Stimulated activated naive CD8-positive, alpha-beta T cell treated with anti-CD3 and anti-CD28 coated beads, Interleukin-15, amount 100 ng/mL, for 72 hours (primary cell): ENCODE measurements around the gene DGCR8.
"Not testable (repeated sequence)": the region's sequence is repeated elsewhere in the genome, so short reads cannot be mapped to it uniquely, and the experiment has no call there.

Experiments used
- ATAC-seq: fragments of 150-1000 bp; cut with Tn5 transposase; 2 replicates; pipeline ENCODE4 v1.10.0; 2021; ENCODE audit warnings: mild to moderate bottlenecking, moderate library complexity
- DNase-seq, 2 donors: peaks; one replicate each; pipeline ENCODE4 v3.0.0; 2021 to 2022
- H3K27ac Mint-ChIP-seq, 2 donors: one replicate each; pipeline ENCODE4 v1.8.0; 2022; ENCODE audit warnings: mild to moderate bottlenecking in 2 of 2, mixed read lengths in 2 of 2, moderate library complexity in 2 of 2
- H3K27me3 Mint-ChIP-seq: one replicate; pipeline ENCODE4 v1.8.0; 2022; ENCODE audit warnings: mixed read lengths
- H3K4me1 Mint-ChIP-seq: one replicate; pipeline ENCODE4 v1.8.0; 2022; ENCODE audit warnings: mild to moderate bottlenecking, mixed read lengths
- H3K4me3 Mint-ChIP-seq, 2 donors: one replicate each; pipeline ENCODE4 v1.8.0; 2022; ENCODE audit warnings: mild to moderate bottlenecking in 2 of 2, mixed read lengths in 2 of 2, moderate library complexity in 1 of 2
- H3K9me3 Mint-ChIP-seq, 2 donors: one replicate each; pipeline ENCODE4 v1.8.0; 2022; ENCODE audit warnings: mixed read lengths in 2 of 2

The DGCR8 gene

DNA sequence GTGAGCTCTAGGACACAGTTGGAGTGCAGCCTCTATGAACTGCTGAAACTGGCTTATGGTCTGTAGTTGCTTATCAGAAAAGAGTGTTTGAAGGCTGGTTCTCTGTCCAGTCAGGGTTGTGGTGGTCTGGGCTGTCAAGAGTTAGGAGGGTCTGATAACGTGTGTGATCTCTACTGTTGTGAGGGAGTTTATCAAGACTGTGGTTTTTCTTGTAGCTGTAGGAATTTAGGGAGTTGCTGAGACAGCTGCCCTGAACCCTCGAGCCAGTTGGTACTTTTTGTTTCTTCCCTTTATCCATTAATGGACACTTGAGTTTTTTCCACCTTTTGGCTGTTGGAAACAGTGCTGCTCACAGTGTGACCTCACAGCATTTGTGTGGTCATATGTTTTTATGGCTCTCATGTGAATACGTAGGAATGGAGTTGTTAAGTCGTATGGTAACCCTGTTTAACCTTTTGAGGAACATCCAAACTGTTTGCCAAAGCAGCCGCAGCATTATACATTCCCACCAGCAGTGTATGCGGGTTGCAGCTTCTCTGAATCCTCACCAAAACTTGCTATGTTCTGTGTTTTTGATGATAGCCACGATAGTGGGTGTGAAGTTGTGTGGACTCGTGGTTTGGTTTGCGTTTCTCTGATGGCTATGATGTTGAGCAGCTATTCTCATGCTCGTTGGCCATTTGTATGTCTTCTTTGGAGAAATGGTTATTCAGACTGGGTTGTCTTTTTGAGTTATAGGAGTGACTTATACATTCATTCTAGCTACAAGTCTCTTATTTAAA is 20.9 kb upstream of the DGCR8 start:
- DNase-seq (no peak), ATAC-seq (no peak)
- Mint-ChIP-seq H3K27me3 (no peaks in the 10 kb centered on the region), H3K4me3 (no peak overlapping the region), H3K27ac (no peak overlapping the region), H3K9me3 (no peaks in the 10 kb centered on the region), H3K4me1 (peaks cover 31% of the 10 kb centered on the region)

DNA sequence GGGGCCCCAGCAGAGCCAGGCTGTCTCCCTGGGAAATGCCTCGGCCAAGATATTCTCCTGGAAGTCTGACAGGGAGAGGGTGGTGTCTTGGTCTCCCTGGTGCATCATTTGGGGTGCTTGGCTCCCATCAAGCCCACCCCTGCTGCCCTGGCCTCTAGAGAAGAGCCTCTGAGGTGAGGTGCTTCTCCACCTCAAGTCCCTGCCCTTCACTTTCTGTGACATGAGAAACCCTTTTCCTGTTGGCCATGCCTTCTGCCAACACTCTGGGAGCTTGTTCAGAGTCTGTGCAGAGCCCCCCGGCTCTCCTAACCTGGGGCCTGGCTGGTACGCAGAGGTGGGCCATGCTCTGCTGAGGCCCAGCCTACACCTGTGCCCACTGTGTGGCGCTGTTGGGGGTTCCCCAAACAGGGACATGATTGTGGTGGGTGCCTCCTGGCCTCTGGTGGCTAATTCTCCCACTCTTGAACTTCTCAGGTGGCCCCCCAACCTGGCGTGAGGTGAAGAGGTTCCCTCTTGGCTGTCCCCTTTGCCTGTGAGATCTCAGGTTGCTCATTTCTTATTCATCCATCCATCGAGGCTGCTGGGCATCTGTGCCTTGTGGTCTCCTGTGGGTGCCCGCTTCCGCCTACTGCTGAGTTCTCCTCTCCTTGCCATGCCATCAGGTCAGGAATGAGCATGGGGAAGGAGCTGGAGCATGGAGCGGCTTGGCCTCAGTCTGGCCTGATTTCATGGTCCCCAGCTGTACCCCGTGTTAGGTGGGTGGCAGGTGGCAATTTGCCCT is 19.2 kb upstream of the DGCR8 start:
- Mint-ChIP-seq H3K4me3 (no peak overlapping the region), H3K4me1 (peaks cover 31% of the 10 kb centered on the region), H3K27ac (peak overlapping the region; percentile 78 to 84), H3K9me3 (no peaks in the 10 kb centered on the region), H3K27me3 (no peaks in the 10 kb centered on the region)
- ATAC-seq: no peak
- DNase-seq: no peak

DNA sequence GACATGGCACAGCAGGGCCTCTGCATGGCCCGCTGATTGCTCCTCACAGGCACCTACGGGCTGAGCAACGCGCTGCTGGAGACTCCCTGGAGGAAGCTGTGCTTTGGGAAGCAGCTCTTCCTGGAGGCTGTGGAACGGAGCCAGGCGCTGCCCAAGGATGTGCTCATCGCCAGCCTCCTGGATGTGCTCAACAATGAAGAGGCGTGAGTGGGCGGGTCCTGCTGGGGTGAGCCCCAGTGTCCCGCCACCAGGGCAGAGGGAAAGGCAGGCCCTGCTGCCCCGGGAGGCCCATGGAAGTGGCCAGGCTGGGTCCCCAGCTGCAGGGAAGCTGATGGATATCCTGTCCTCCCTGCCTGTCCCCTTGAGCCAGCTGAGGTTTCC is 18.6 kb upstream of the DGCR8 start:
- H3K27me3 Mint-ChIP-seq: no peaks in the 10 kb centered on the region
- DNase-seq: no peak
- no peak for ATAC-seq
- H3K9me3 Mint-ChIP-seq: no peaks in the 10 kb centered on the region
- H3K4me3 Mint-ChIP-seq: no peak overlapping the region
- peaks cover 28% of the 10 kb centered on the region for H3K4me1 Mint-ChIP-seq
- H3K27ac Mint-ChIP-seq: peak overlapping the region in 1 of 2 donors; percentile 93

DNA sequence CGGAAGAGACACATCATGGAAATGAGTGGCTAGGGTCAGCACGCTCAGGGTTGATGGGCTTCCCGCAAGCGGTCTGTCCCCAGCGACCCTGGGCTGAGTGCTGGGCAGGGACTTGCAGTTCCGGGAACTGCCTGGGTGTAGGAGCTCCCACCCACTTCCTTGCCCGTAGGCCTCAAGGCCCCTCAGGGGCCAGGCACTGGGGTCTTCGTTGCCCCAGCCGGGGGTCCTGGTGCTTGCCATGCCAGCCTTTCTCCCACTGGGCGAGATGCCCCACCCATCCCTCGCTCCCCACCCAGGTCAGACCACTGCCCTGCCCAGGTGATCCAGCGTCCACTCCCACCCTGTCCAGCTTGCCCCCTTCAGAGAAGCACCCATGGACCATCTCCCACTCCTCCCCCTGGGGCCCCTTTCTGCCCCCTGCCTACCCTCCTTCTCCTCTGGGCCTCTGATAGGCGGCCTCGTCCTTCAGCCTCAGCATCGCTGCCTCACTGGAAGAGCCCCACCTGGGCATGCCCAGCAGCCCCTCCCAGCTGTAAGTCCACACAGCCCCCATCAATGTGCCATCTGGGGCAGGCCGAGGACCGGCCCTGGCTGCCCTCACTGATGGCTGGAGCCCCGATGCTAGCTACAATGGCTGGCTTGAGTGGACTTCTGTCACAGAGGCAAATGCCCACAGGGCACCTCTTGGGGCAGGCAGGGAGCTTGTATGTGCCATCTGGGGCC is 17.8 kb upstream of the DGCR8 start:
- peak; percentile 22 for ATAC-seq
- Mint-ChIP-seq H3K4me1 (peaks cover 26% of the 10 kb centered on the region), H3K27me3 (no peaks in the 10 kb centered on the region), H3K9me3 (no peaks in the 10 kb centered on the region), H3K27ac (peak overlapping the region in 1 of 2 donors; percentile 93), H3K4me3 (no peak overlapping the region)
- DNase-seq: no peak

DNA sequence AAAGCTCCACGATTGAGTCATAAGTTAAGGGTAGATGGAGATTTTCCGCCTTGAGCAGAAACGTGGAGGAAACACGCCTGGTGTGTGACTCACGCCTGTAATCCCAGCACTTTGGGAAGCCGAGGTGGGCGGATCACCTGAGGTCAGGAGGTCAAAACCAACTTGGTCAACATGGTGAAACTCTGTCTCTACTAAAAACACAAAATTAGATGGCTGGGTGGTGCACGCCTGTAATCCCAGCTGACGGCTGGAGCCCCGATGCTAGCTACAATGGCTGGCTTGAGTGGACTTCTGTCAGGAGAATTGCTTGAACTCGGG is 17.3 kb upstream of the DGCR8 start:
- Mint-ChIP-seq H3K27me3 (no peaks in the 10 kb centered on the region), H3K4me3 (no peak overlapping the region), H3K9me3 (no peaks in the 10 kb centered on the region), H3K27ac (peak overlapping the region in 1 of 2 donors; percentile 87), H3K4me1 (peaks cover 26% of the 10 kb centered on the region)
- DNase-seq (no peak), ATAC-seq (no peak)

DNA sequence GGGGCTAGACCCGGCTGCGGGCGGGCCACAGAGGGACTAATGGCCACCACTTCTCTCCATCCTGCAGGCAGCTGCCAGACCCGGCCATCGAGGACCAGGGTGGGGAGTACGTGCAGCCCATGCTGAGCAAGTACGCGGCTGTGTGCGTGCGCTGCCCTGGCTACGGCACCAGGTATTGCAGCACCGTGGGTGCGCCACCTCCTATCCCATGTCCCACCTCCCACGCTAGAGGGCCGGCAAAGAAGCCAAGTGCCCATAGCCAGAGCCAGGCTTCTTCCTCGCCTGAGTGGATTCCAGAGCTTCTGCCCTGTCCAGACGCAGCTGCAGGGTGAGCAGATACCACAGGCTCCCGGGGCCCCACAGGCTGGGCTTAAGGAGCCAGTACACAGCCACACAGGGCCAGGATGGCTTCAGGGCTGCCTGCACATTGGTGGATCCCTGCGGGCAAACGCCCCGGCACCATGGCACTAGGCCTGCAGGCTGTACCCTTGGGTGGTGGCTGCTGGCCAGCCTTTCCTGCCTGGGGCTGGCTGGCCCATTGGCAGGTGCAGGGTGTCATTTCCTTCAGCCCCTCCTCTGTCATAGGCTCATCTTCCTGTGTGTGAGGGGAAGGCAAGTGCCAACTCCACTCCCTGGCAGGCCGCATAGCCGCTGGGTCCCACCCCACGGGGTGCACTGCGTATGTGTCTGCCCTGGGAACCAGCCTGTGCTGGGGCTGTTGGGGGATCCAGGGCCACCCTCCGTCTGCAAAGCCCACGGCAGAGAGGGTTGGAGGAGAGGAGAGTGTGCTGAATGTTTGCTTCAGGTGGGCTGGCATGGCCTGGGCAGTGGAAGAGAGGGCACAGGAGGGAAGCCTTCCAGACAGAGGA is 16.5 kb upstream of the DGCR8 start:
- H3K27me3 Mint-ChIP-seq: no peaks in the 10 kb centered on the region
- peaks cover 26% of the 10 kb centered on the region for H3K4me1 Mint-ChIP-seq
- no peaks in the 10 kb centered on the region for H3K9me3 Mint-ChIP-seq
- no peak overlapping the region for H3K27ac Mint-ChIP-seq
- ATAC-seq: no peak
- DNase-seq: no peak
- H3K4me3 Mint-ChIP-seq: no peak overlapping the region

DNA sequence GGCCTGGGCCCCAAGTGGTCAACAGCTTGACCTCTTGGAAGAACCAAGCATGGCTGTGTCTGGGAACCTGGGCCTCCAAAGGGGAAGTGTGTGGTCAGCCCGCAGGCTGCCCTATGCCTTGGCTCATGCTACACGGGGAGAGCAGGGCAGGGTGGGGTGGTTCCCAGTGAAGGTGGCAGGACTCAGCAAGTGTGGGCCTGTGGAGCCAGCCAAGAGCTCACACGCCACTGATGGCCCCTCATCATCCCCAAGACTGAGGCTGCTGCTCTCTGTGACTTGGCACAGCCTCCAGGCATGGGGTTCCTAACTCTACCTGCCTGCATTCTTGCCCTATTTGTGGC is 15.9 kb upstream of the DGCR8 start:
- Mint-ChIP-seq H3K4me1 (peaks cover 20% of the 10 kb centered on the region), H3K27me3 (no peaks in the 10 kb centered on the region), H3K27ac (no peak overlapping the region), H3K9me3 (no peaks in the 10 kb centered on the region), H3K4me3 (no peak overlapping the region)
- ATAC-seq: no peak
- no peak for DNase-seq

DNA sequence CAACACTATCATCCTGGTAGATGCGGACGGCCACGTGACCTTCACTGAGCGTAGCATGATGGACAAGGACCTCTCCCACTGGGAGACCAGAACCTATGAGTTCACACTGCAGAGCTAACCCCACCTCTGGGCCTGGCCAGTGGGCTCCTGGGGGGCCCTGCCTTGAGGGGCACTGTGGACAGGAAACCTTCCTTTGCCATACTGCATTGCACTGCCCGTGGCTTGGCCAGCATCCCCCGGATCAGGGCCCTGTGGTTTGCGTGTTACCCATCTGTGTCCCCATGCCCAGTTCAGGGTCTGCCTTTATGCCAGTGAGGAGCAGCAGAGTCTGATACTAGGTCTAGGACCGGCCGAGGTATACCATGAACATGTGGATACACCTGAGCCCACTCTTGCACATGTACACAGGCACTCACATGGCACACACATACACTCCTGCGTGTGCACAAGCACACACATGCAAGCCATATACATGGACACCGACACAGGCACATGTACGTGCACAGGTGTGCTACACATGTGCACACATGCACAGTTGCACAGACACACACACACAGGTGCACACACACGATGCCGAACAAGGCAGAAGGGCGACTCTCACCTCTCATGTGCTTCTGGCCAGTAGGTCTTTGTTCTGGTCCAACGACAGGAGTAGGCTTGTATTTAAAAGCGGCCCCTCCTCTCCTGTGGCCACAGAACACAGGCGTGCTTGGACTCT is 15.3 kb upstream of the DGCR8 start:
- ATAC-seq (no peak), DNase-seq (no peak)
- H3K4me3 Mint-ChIP-seq: no peak overlapping the region
- H3K4me1 Mint-ChIP-seq: peaks cover 14% of the 10 kb centered on the region
- H3K27ac Mint-ChIP-seq: no peak overlapping the region
- H3K27me3 Mint-ChIP-seq: no peaks in the 10 kb centered on the region
- H3K9me3 Mint-ChIP-seq: no peaks in the 10 kb centered on the region

DNA sequence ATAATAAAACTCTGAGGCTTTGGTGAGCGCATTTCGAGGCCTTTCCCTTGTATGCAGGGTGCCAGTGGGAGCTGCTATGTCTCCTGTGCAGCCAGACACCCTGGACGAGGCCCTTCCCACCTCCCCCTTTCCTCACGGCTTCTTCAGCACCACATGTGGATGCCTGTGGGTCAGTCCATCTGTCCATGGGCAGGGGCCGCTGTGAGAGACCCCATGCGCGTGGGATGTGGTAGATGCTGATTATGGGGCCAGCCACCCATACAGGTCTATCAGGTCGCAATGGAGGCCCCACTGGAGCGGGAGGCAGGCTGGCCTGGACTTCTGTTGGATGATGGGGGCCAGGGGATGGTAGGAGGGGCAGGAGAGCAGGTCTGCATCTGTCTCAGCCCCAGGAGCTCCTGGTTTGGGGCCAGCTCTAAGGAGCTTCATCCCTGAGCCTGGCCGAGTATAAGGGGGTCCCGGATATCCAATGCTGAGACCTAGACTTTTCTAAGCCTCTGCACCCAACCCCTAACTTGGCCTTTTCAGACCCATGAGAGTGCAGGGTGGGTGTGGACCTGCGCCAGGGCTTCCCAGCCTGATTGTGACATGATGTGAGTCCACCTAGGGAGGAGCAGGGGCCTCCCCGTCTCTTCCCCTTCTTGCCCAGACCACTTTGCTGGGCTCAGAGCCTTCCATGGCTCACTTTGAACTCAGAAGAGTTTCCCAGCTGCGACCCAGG is 14.0 kb upstream of the DGCR8 start:
- ATAC-seq: no peak
- Mint-ChIP-seq H3K27ac (no peak overlapping the region), H3K27me3 (no peaks in the 10 kb centered on the region), H3K9me3 (no peaks in the 10 kb centered on the region), H3K4me1 (peaks cover 8% of the 10 kb centered on the region), H3K4me3 (no peak overlapping the region)
- DNase-seq: no peak

DNA sequence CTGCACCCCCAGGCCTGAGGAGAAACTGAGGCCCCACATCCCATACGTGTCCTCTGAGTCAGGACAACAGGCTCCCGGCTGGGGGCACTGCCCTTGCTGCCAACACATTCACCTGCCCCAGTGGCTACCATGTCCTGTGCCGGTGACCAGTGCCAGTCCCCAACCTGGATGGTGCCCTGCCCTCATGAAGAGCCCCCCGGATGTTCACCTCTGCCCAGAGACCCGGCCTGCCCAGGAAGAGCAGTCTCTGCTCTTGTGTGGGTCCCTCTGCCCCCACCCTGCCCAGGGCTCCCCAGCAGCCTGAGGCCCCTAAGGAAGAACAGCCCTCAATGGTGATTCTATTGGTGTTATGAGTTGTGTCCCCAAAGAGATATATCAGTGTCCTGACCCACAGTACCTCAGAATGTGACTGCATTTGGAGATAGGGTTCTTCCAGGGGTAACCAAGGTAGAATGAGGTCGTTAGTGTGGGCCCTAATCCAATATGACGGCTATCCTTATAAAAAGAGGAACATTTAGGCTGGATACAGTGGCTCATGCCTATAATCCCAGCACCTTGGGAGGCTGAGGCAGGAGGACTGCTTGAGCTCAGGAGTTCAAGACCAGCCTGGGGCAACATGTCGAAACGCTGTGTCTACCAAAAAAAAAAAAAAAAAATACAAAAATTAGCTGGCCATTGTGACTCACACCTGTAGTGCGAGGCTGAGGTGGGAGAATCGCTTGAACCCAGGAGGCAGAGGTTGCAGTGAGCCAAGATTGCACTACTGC is 13.2 kb upstream of the DGCR8 start:
- ATAC-seq (no peak), DNase-seq (no peak)
- Mint-ChIP-seq H3K27ac (no peak overlapping the region), H3K4me3 (no peak overlapping the region), H3K4me1 (peaks cover 4% of the 10 kb centered on the region), H3K27me3 (no peaks in the 10 kb centered on the region), H3K9me3 (no peaks in the 10 kb centered on the region)

DNA sequence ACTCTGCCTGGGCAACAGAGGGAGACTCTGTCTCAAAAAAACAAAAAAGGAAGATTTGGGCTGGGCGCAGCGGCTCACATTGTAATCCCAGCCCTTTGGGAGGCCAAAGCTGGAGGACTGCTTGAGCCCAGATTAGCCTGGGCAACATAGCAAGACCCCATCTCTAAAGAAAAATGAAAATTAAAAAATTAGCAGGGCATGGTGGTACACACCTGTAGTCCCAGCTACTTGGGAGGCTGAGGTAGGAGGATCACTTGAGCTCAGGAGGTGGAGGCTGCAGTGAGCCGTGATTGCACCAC is 12.7 kb upstream of the DGCR8 start:
- DNase-seq, H3K27me3 Mint-ChIP-seq, ATAC-seq, H3K9me3 Mint-ChIP-seq, H3K27ac Mint-ChIP-seq, H3K4me1 Mint-ChIP-seq, H3K4me3 Mint-ChIP-seq: not testable (repeated sequence)

DNA sequence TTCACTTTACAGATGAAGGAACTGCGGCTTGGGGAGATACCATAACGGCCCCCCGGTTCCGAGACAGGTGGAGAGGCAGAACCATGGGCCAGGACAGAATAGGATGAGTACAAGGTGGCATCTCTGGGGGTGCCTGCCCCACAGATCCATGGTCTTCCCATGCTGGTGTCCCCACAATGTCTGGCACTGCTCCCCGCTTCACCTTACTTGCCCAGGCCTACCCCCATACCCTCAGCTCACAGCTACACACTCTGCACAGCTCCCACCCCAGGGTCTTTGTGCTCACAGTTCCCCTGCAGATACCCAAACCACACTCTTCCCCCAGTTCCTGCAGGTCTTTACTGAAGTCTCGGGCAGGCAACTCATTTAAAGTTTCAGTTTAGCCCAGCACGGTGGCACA is 11.4 kb upstream of the DGCR8 start:
- no peak overlapping the region for H3K27ac Mint-ChIP-seq
- no peaks in the 10 kb centered on the region for H3K9me3 Mint-ChIP-seq
- no peak for ATAC-seq
- no peak overlapping the region for H3K4me3 Mint-ChIP-seq
- no peak for DNase-seq
- H3K4me1 Mint-ChIP-seq: no peaks in the 10 kb centered on the region
- no peaks in the 10 kb centered on the region for H3K27me3 Mint-ChIP-seq

DNA sequence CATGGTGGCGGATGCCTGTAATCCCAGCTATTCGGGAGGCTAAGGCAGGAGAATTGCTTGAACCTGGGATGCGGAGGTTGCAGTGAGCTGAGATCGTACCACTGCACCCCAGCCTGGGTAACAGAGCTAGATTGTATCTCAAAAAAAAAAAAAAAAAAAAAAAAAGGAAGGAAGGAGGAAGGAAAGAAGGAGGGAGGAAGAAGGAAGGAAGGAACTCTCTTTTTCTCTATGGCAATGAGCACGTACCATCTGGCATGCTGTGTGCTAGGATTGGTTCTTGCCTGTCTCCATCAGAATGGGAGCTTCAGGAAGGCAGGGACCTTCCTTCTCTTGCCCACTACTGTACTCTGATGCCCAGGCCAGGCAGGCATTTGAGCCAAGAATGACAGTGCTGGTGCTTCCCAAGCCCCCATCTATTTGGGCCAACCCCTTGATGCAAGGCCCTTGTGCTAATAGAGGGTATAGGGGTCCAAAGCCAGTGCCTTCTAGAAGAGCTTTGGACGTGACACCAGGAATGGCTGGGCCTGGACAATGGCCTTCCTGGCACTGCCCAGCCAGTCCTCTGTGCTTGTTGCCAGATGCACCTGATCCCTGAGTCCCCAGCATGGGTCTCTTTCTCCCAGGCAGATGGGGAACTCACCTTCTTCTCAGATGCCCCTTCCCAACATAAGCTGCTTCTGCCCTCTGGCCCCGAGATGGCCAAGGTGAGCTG is 10.6 kb upstream of the DGCR8 start:
- Mint-ChIP-seq H3K27ac (no peak overlapping the region), H3K9me3 (no peaks in the 10 kb centered on the region), H3K27me3 (no peaks in the 10 kb centered on the region), H3K4me1 (no peaks in the 10 kb centered on the region), H3K4me3 (no peak overlapping the region)
- DNase-seq: no peak
- ATAC-seq: no peak
